ENCODE results near the gene SMIM17.

DNA sequence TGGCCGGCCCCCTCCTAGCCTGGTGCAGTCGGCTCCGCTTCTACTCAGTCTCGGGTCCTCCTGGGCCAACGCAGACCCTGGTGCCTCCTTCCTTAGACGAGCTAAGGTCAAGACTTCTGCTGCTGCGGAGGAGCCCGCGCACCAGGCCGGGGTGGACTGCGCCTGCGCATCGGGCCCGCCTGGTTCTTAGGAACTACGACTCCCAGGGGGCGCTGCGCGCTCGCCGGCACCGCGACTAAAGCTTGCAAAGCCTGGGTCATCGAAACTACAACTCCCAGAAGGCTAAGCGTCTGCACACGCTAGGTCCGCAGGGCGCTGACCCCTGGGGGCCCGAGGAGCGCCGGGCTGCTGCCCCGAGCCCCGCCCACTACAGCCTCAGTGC is 28.6 kb downstream of the SMIM17 start, which contains the start of gene ZNF835:
- TF ChIP-seq, protein P1, sequence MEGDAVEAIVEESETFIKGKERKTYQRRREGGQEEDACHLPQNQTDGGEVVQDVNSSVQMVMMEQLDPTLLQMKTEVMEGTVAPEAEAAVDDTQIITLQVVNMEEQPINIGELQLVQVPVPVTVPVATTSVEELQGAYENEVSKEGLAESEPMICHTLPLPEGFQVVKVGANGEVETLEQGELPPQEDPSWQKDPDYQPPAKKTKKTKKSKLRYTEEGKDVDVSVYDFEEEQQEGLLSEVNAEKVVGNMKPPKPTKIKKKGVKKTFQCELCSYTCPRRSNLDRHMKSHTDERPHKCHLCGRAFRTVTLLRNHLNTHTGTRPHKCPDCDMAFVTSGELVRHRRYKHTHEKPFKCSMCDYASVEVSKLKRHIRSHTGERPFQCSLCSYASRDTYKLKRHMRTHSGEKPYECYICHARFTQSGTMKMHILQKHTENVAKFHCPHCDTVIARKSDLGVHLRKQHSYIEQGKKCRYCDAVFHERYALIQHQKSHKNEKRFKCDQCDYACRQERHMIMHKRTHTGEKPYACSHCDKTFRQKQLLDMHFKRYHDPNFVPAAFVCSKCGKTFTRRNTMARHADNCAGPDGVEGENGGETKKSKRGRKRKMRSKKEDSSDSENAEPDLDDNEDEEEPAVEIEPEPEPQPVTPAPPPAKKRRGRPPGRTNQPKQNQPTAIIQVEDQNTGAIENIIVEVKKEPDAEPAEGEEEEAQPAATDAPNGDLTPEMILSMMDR (IDR thresholded peaks at IDR 0.05) = no peak
- no peak for TF ChIP-seq POLR2A (IDR thresholded peaks at IDR 0.05)
